Hepatocyte (in vitro differentiated cells): ENCODE data around the gene ARFIP1.

Source experiments
- EZH2 ChIP-seq: fragments of 200-600 bp; sonication (generic); IDR thresholded peaks from 2 replicates; pipeline ENCODE4 v1.6.1; 2016; ENCODE audit warnings: antibody characterized with exemption, mild to moderate bottlenecking, borderline replicate concordance
- EZH2phosphoT487 ChIP-seq: fragments of 200-600 bp; sonication (generic); IDR thresholded peaks from one replicate; pipeline ENCODE4 v1.6.1; 2018; ENCODE audit warnings: antibody characterized with exemption, mild to moderate bottlenecking, low read depth, moderate library complexity; ENCODE audit not compliant: unreplicated experiment, severe bottlenecking
- TF ChIP-seq, protein P1 (sequence below): fragments of 200-600 bp; sonication (generic); IDR thresholded peaks from 2 replicates; pipeline ENCODE4 v1.5.1; 2016; ENCODE audit warnings: antibody characterized with exemption, mild to moderate bottlenecking; ENCODE audit not compliant: poor library complexity

DNA sequence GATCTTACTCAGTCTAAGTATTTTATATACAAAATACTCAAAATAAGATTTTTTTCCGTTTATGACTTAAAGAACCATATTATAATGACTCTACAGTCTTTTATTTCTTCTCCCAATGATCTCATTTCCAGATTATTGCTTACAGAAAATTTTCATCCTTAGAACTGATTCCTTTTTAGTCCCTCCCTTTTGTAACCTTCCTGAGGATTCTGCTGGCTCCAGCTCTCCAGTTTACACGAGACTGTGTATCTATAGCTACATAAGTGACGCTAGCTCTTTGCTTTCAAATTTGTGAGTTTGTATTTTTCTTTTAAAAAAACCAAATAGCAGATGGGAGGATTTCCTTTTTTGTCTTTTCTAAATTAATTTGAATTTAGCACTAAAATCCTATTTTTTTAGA lies 180.3 kb downstream of the ARFIP1 start:
- TF ChIP-seq, protein P1, sequence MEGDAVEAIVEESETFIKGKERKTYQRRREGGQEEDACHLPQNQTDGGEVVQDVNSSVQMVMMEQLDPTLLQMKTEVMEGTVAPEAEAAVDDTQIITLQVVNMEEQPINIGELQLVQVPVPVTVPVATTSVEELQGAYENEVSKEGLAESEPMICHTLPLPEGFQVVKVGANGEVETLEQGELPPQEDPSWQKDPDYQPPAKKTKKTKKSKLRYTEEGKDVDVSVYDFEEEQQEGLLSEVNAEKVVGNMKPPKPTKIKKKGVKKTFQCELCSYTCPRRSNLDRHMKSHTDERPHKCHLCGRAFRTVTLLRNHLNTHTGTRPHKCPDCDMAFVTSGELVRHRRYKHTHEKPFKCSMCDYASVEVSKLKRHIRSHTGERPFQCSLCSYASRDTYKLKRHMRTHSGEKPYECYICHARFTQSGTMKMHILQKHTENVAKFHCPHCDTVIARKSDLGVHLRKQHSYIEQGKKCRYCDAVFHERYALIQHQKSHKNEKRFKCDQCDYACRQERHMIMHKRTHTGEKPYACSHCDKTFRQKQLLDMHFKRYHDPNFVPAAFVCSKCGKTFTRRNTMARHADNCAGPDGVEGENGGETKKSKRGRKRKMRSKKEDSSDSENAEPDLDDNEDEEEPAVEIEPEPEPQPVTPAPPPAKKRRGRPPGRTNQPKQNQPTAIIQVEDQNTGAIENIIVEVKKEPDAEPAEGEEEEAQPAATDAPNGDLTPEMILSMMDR, result no peak
- TF ChIP-seq EZH2 (no peak), EZH2phosphoT487 (no peak)
